EH (cell line): ENCODE results near the gene KCNN3.

ENCODE experiments used
- DNase-seq: peaks from one replicate; pipeline ENCODE4 v3.0.0-alpha.2; 2015; ENCODE audit warnings: low read depth

KCNN3 gene

DNA sequence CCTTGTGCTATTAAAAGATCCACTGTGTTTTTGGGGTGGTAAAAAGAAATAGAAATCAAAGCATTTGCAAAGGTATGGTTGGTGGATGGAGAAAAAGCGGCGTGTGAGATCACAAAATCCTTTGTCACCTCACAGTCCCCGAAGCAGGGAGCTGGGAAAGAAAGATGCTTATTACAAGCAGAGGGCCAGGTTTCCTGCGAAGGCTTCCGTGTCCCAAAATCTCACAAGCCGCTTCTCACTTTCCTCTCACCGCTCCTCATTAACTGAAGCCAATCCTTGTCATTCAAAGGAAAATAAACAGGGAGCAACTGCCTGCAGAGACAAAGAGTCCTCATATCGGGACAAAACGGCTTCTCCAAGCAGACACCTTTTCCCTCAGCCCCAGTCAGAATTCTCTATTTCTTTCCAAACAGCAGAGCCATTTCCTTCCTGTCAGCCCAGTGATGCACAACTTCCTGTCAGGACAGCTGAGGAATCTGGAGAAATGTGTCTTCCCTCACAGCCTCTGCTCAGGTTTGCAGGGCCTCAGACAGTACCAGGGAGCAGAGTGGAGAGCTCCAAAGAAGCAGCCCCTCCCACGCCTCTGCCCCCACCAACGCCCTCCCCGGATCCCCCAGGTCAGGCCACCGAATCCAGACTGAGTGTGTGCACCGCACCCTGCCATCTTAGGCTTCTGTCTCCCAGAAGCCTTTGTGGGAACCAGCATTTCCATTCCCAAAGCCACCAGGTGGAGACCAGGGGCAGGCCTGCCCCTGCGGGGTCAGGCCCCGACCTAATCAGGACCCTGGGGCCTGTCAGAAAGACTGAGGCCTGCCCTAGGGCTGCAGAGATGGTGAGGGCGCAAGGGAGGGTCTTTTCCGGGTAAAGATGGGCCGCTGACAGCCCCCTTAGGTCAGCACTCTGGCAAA lies 29.6 kb downstream of the KCNN3 start:
- DNase-seq: peak; percentile 35

DNA sequence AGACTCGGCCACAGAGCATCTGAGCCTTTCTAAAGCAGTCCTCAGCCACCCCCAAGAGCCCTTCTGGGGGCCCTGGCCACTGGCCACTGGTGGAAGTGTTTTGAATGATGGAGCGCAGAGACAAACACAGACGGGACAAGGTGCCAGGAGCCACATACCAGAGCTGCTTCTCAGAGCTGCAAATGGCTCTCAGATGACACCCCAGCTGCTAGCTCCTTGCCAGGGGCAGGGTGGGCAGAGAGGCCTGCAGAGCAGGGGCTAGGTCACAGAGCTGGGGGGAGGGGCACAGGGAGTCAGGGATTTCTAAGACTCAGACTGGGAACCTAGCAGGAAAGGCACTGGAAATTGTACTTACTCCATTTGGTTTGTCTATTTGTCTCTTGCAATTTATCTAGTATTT lies 30.4 kb downstream of the KCNN3 start:
- peak; percentile 34 for DNase-seq

GRCh38 chr1:154838988-154839387 lies 31.1 kb downstream of the KCNN3 start:
- DNase-seq: no peak

DNA sequence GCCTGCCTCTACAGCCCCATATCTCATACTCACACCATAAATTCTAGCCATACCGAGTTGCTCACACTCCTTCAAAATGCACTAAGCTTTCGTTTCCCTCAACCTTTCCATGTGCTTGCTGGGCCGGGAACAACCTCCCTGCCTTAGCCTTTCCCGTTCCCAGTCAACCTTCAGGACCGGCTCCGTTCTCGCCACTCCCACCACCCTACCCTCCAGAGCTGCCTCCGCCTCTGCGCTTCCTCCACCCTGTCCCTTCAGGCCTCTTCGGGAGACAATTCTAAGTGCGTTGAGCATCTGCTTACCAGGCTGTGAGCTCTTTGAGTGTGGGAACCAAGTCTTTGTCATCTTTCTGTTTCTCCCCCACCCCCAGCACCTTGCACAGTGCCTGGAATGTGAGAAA lies 31.6 kb downstream of the KCNN3 start:
- no peak for DNase-seq

DNA sequence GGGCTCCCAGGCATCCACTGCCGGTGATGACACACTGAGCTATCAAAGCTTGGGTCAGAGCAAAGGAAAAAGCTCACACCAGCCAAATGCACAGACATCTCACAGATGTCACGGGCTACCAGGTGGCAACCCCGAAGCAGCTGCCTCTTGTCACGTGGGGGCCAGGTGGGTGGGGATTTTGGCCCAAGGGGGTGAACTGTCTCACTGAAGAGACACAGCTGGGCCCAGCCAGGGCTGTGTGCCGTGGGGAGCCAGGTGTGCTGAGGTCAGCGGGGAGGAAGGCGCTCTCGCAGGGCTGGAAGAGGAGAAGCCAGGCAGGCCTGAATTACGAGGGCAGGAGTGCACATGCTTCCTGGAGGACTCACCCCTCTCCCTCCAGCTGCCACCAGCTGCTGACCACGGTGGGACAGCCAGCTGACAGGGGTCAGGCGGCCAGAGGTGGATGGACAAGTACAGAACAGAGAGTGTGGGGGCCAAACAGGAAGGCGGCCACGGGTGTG lies 32.4 kb downstream of the KCNN3 start:
- DNase-seq: no peak

DNA sequence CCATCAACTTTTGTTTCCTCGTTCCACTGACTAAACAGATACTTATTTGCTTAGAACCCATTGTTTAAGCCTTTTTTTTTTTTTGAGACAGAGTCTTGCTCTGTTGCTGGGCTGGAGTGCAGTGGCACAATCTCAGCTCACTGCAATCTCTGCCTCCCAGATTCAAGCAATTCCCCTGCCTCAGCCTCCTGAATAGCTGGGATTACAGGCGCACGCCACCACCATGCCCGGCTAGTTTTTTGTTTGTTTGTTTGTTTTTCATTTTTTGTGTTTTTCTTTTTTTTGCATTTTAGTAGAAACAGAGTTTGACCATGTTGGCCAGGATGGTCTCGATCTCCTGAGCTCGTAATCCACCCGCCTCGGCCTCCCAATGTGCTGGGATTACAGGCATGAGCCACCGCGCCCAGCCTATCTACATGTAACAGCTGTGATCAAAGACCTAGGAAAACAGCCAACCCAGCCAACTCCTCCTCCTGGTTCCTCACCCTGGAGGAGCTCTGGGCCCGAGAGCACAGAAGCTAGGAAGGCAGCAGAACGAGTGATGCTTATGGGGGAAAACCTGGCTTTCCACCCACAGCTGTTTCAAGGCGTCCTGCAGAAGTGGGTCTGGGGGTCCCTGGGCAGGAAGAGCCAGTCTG lies 32.9 kb downstream of the KCNN3 start:
- DNase-seq: no peak

GRCh38 chr1:154835531-154836324 lies 34.4 kb downstream of the KCNN3 start:
- DNase-seq: no peak

DNA sequence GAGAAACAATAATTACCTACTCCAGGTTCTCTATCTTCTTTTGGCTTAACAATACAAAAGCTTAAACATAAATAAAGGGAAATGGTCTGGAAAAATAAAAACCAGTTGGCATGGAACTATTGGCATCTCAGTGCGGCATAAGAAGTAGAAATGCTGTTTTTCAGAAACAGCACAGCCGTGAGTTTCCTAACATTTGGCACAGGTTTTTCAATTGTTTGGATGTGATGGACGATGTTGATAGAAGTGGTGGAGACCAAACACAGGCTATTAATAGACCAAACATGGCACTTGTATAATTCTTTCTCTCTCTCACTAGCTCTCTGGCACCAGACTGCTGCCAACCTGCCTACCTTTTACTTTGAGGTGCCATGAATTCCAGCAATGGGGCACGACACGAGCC lies 36.2 kb downstream of the KCNN3 start:
- no peak for DNase-seq

DNA sequence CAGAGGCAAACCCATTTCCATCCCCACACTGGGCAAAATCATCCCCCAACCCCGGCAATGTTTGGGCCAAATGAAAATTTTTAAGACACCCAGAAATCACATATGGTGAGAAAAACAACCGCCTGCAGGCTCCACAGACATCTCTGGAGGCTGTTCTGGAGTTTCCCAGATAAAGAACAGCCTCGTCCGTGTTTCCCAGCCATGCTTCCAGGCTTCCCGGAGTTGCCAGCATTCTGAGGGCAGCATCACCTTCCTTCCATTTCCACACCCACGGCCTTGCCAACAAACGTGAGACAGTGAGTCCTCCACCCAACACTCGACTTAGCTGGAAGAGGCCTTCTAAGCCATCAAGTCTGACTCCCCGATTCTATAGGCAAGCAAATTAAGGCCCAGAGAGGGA lies 36.9 kb downstream of the KCNN3 start:
- no peak for DNase-seq

- DNase-seq: no peak
Observed at GRCh38 chr1:154832384-154832783, 37.7 kb downstream of the KCNN3 start.

DNA sequence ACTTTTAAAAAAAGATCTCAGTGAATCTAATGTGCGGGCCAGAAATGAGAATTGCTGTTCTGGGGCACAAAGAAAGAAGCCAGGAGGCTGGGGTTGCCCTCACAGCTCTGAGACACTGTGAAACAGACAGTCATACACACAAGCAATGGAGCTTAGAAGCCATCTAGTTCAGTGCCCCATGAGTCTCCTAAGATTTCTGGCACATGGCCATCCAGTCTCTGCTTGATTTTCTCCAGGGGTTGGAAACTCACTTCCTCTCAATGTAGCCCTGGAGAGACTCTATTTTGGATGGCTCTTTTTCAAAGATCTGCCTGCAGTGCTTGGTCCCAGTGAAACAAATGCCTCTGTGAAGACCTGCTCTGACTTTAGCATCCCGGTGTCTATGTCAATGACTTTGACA lies 38.6 kb downstream of the KCNN3 start:
- DNase-seq: peak; percentile 13

- no peak for DNase-seq
Observed at GRCh38 chr1:154829062-154829461, 41.0 kb downstream of the KCNN3 start.

GRCh38 chr1:154824179-154825000 lies 45.7 kb downstream of the KCNN3 start:
- no peak for DNase-seq

GRCh38 chr1:154822717-154823116 lies 47.4 kb downstream of the KCNN3 start:
- DNase-seq: no peak

GRCh38 chr1:154822233-154822632 lies 47.8 kb downstream of the KCNN3 start:
- DNase-seq: no peak

- DNase-seq: no peak
Observed at GRCh38 chr1:154821083-154821482, 49.0 kb downstream of the KCNN3 start.

GRCh38 chr1:154820646-154821045 lies 49.4 kb downstream of the KCNN3 start:
- no peak for DNase-seq

DNA sequence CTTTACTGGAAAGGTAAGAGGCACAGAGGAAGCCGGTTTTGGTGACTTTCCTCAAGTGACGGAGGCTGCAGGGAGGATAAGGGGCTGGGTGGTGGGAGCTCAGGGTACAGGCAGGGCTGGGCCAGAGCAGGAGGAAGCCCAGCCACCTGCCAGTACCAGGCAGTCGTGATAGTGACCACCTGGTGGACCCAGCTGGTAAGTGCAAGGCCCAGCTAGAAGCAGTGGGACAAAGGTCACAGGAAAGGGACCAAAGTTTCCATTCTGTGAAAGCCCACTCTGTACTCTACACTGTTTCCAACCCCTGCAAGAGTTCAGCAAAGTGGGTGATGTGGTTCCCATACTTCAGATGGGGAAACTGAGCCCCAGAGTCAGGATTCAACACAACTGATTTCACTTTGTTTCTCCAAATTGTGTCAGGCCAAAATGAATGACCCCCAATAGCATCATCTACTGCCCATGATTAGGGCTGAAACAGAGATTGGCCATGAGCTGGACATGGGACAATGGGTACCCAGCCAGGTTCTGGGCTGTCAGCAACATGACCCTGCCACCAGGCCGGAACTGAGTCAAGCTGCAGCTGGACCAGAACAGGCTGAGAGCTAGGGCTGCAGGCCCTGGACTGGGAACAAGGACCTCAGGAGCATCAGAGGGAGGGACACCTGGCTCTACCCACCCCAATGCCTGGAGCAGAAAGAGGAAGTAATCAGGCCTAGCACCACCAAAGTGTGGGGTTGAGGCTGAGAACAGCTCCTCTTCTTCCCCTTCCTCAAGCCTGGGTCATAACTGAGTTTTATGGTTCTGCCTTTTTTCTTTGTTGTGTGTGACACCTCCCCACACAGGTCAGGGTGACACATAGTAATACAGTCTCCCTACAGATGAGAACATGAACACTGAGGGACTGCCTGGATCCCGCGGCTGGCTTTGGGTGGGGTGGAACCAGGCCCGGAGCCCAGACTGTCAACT lies 50.2 kb downstream of the KCNN3 start:
- peak; percentile 20 for DNase-seq

DNA sequence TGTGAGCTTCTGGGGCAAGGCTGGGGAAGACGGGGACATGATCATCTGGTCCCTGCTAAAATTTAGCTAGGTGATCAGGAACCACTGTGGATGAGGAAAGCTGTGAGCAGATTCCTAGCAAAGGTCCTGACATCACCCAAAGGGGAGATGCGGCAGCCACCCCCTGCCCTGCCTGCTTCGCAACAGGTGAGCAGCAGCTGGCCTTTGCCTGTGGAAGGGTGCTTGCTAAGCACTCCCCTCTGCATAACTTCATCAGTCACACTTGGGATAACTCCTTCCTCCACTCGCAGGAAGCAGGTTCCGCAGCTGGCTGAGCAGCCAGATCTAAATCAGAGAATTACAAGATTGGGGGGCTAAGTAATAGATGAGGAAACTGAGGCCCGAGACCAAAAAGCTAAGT lies 51.2 kb downstream of the KCNN3 start:
- DNase-seq: no peak

- DNase-seq: no peak
Observed at GRCh38 chr1:154816937-154817336, 53.1 kb downstream of the KCNN3 start.
